BLaER1 (cell line): ENCODE data around the gene GFOD1.

Experiments
- H3K27ac ChIP-seq: shearing (Covaris generic); formaldehyde crosslinking; 2 replicates; pipeline ENCODE4 v1.8.1; 2022
- H3K27me3 ChIP-seq: shearing (Covaris generic); formaldehyde crosslinking; 2 replicates; pipeline ENCODE4 v1.8.1; 2022
- H3K36me3 ChIP-seq: shearing (Covaris generic); formaldehyde crosslinking; 2 replicates; pipeline ENCODE4 v1.8.1; 2022
- H3K4me1 ChIP-seq: shearing (Covaris generic); formaldehyde crosslinking; 2 replicates; pipeline ENCODE4 v1.8.1; 2022
- H3K4me2 ChIP-seq: shearing (Covaris generic); formaldehyde crosslinking; 2 replicates; pipeline ENCODE4 v1.8.1; 2022
- H3K4me3 ChIP-seq: shearing (Covaris generic); formaldehyde crosslinking; 2 replicates; pipeline ENCODE4 v1.8.1; 2022
- H3K9ac ChIP-seq: shearing (Covaris generic); formaldehyde crosslinking; 2 replicates; pipeline ENCODE4 v1.8.1; 2022
- H3K9me3 ChIP-seq: shearing (Covaris generic); formaldehyde crosslinking; 2 replicates; pipeline ENCODE4 v1.8.1; 2022
- H4K20me1 ChIP-seq: shearing (Covaris generic); formaldehyde crosslinking; 2 replicates; pipeline ENCODE4 v1.8.1; 2022
- Cebpa-rat ChIP-seq: shearing (Covaris generic); IDR thresholded peaks from 2 replicates; pipeline ENCODE4 v1.8.1; 2022

Gene GFOD1

GRCh38 chr6:13422681-13423221, 64.6 kb downstream of the GFOD1 start:
- H3K4me3 ChIP-seq: no peak overlapping the region
- no peaks in the 10 kb centered on the region for H3K27me3 ChIP-seq
- H3K36me3 ChIP-seq: no peaks in the 10 kb centered on the region
- H4K20me1 ChIP-seq: peaks cover 39% of the 10 kb centered on the region
- no peak overlapping the region for H3K9ac ChIP-seq
- no peak for TF ChIP-seq Cebpa-rat
- no peak overlapping the region for H3K27ac ChIP-seq
- H3K4me1 ChIP-seq: peaks cover 75% of the 10 kb centered on the region
- H3K4me2 ChIP-seq: no peak overlapping the region
- H3K9me3 ChIP-seq: peaks cover 5% of the 10 kb centered on the region; the same call in 1 of the 2 replicates

- Histone ChIP-seq H3K36me3 (no peaks in the 10 kb centered on the region), H3K4me2 (peak overlapping the region; percentile 84), H3K9ac (peak overlapping the region; percentile 18; the same call in 1 of the 2 replicates), H3K4me1 (peaks cover 64% of the 10 kb centered on the region), H3K27me3 (no peaks in the 10 kb centered on the region), H4K20me1 (peaks cover 27% of the 10 kb centered on the region), H3K9me3 (peaks cover 5% of the 10 kb centered on the region; the same call in 1 of the 2 replicates), H3K4me3 (no peak overlapping the region), H3K27ac (no peak overlapping the region)
- TF ChIP-seq Cebpa-rat: no peak
Observed at GRCh38 chr6:13421425-13422059, 65.9 kb downstream of the GFOD1 start.

GRCh38 chr6:13420269-13420668, 67.1 kb downstream of the GFOD1 start:
- H3K9me3 ChIP-seq: peaks cover 8% of the 10 kb centered on the region; the same call in 1 of the 2 replicates
- H4K20me1 ChIP-seq: peaks cover 14% of the 10 kb centered on the region; the same call in 1 of the 2 replicates
- peaks cover 8% of the 10 kb centered on the region; the same call in 1 of the 2 replicates for H3K36me3 ChIP-seq
- TF ChIP-seq Cebpa-rat: no peak
- H3K4me2 ChIP-seq: peak overlapping the region; percentile 84
- no peak overlapping the region for H3K9ac ChIP-seq
- H3K4me1 ChIP-seq: peaks cover 51% of the 10 kb centered on the region
- H3K27ac ChIP-seq: no peak overlapping the region
- no peaks in the 10 kb centered on the region for H3K27me3 ChIP-seq
- no peak overlapping the region for H3K4me3 ChIP-seq

- Histone ChIP-seq H3K27ac (peak overlapping the region; percentile 24; the same call in 1 of the 2 replicates), H3K36me3 (peaks cover 8% of the 10 kb centered on the region; the same call in 1 of the 2 replicates), H3K9ac (peak overlapping the region; percentile 28; the same call in 1 of the 2 replicates), H3K9me3 (peaks cover 8% of the 10 kb centered on the region; the same call in 1 of the 2 replicates), H3K4me2 (peak overlapping the region; percentile 84), H4K20me1 (peaks cover 20% of the 10 kb centered on the region; the same call in 1 of the 2 replicates), H3K4me3 (peak overlapping the region; percentile 51), H3K27me3 (no peaks in the 10 kb centered on the region), H3K4me1 (peaks cover 49% of the 10 kb centered on the region)
- TF ChIP-seq Cebpa-rat: no peak
Observed at GRCh38 chr6:13419422-13420195, 67.8 kb downstream of the GFOD1 start.

- no peak for TF ChIP-seq Cebpa-rat
- peak overlapping the region; percentile 84 for H3K4me2 ChIP-seq
- peaks cover 49% of the 10 kb centered on the region for H3K4me1 ChIP-seq
Observed at GRCh38 chr6:13418844-13419243, 68.6 kb downstream of the GFOD1 start.

GRCh38 chr6:13417954-13418353, 69.4 kb downstream of the GFOD1 start:
- Histone ChIP-seq H3K9me3 (peaks cover 4% of the 10 kb centered on the region; the same call in 1 of the 2 replicates), H3K9ac (no peak overlapping the region), H3K4me1 (peaks cover 49% of the 10 kb centered on the region), H3K4me3 (no peak overlapping the region), H4K20me1 (peaks cover 35% of the 10 kb centered on the region; the same call in 1 of the 2 replicates), H3K4me2 (peak overlapping the region; percentile 84), H3K27ac (no peak overlapping the region), H3K36me3 (peaks cover 8% of the 10 kb centered on the region; the same call in 1 of the 2 replicates), H3K27me3 (no peaks in the 10 kb centered on the region)
- no peak for TF ChIP-seq Cebpa-rat

More at GRCh38 chr6:13418844-13419243, 68.6 kb downstream of the GFOD1 start:
- Histone ChIP-seq H3K27ac (no peak overlapping the region), H4K20me1 (peaks cover 26% of the 10 kb centered on the region; the same call in 1 of the 2 replicates), H3K4me3 (peak overlapping the region; percentile 51), H3K36me3 (peaks cover 8% of the 10 kb centered on the region; the same call in 1 of the 2 replicates), H3K9ac (peak overlapping the region; percentile 28; the same call in 1 of the 2 replicates), H3K9me3 (peaks cover 8% of the 10 kb centered on the region; the same call in 1 of the 2 replicates), H3K27me3 (no peaks in the 10 kb centered on the region)

- no peak overlapping the region for H3K4me2 ChIP-seq
- H3K27me3 ChIP-seq: no peaks in the 10 kb centered on the region
- peaks cover 48% of the 10 kb centered on the region for H3K4me1 ChIP-seq
- peaks cover 4% of the 10 kb centered on the region; the same call in 1 of the 2 replicates for H3K9me3 ChIP-seq
- no peak overlapping the region for H3K4me3 ChIP-seq
- H3K27ac ChIP-seq: no peak overlapping the region
- H3K36me3 ChIP-seq: peaks cover 8% of the 10 kb centered on the region; the same call in 1 of the 2 replicates
- peaks cover 37% of the 10 kb centered on the region; the same call in 1 of the 2 replicates for H4K20me1 ChIP-seq
- TF ChIP-seq Cebpa-rat: no peak
- H3K9ac ChIP-seq: no peak overlapping the region
Observed at GRCh38 chr6:13417431-13417830, 70.0 kb downstream of the GFOD1 start.

GRCh38 chr6:13415283-13415682, 72.1 kb downstream of the GFOD1 start:
- no peak overlapping the region for H3K9ac ChIP-seq
- peaks cover 8% of the 10 kb centered on the region; the same call in 1 of the 2 replicates for H3K36me3 ChIP-seq
- H3K9me3 ChIP-seq: peaks cover 4% of the 10 kb centered on the region; the same call in 1 of the 2 replicates
- peaks cover 26% of the 10 kb centered on the region for H3K4me1 ChIP-seq
- TF ChIP-seq Cebpa-rat: no peak
- H3K27ac ChIP-seq: no peak overlapping the region
- H3K4me2 ChIP-seq: no peak overlapping the region
- H4K20me1 ChIP-seq: peaks cover 55% of the 10 kb centered on the region; the same call in 1 of the 2 replicates
- no peaks in the 10 kb centered on the region for H3K27me3 ChIP-seq
- no peak overlapping the region for H3K4me3 ChIP-seq

- peaks cover 8% of the 10 kb centered on the region; the same call in 1 of the 2 replicates for H3K36me3 ChIP-seq
- H3K4me2 ChIP-seq: no peak overlapping the region
- no peak for TF ChIP-seq Cebpa-rat
- H3K9me3 ChIP-seq: peaks cover 4% of the 10 kb centered on the region; the same call in 1 of the 2 replicates
- no peak overlapping the region for H3K27ac ChIP-seq
- H4K20me1 ChIP-seq: peaks cover 56% of the 10 kb centered on the region; the same call in 1 of the 2 replicates
- H3K9ac ChIP-seq: no peak overlapping the region
- H3K4me3 ChIP-seq: no peak overlapping the region
- H3K27me3 ChIP-seq: no peaks in the 10 kb centered on the region
- H3K4me1 ChIP-seq: peaks cover 14% of the 10 kb centered on the region
Observed at GRCh38 chr6:13413900-13414555, 73.4 kb downstream of the GFOD1 start.
